ENCODE data around the gene CRLF2. TPM values are rescaled to one million over a fixed set of nuclear protein-coding genes. Genes with fewer than 3 reads are reported as not detected.
"Not testable (repeated sequence)": the region's sequence is repeated elsewhere in the genome, so short reads cannot be mapped to it uniquely, and the experiment has no call there.

Gene CRLF2
- total RNA-seq, 1 experiment from 2014 or later, result 4.7 TPM

- DNase-seq (ENCODE audit: extremely low read depth, low read depth), result no peak
These were observed 2.8 kb upstream of the CRLF2 start for GRCh38 chrX:1215123-1215823.

- no peak for DNase-seq (ENCODE audit: extremely low read depth, low read depth)
These were observed 1.5 kb upstream of the CRLF2 start for GRCh38 chrX:1213971-1214370.

GRCh38 chrX:1210844-1211243 is 1.6 kb downstream of the CRLF2 start:
- no peak for DNase-seq (ENCODE audit: extremely low read depth, low read depth)

- DNase-seq (ENCODE audit: extremely low read depth, low read depth), result no peak
These were observed 4.9 kb downstream of the CRLF2 start for GRCh38 chrX:1207496-1208025.

GRCh38 chrX:1205681-1206611 is 6.5 kb downstream of the CRLF2 start:
- DNase-seq (ENCODE audit: extremely low read depth, low read depth), result peak; percentile 92

GRCh38 chrX:1202251-1202650 is 10.2 kb downstream of the CRLF2 start:
- DNase-seq (ENCODE audit: extremely low read depth, low read depth), result no peak

- no peak for DNase-seq (ENCODE audit: extremely low read depth, low read depth)
These were observed 16.0 kb downstream of the CRLF2 start for GRCh38 chrX:1196436-1196835.

GRCh38 chrX:1192196-1192595 is 20.3 kb downstream of the CRLF2 start:
- DNase-seq (ENCODE audit: extremely low read depth, low read depth), result not testable (repeated sequence)

- no peak for DNase-seq (ENCODE audit: extremely low read depth, low read depth)
These were observed 21.8 kb downstream of the CRLF2 start for GRCh38 chrX:1190596-1191145.

- DNase-seq (ENCODE audit: extremely low read depth, low read depth), result no peak
These were observed 26.9 kb downstream of the CRLF2 start for GRCh38 chrX:1185561-1185960.

GRCh38 chrX:1182211-1182610 is 30.2 kb downstream of the CRLF2 start:
- DNase-seq (ENCODE audit: extremely low read depth, low read depth), result no peak

- not testable (repeated sequence) for DNase-seq (ENCODE audit: extremely low read depth, low read depth)
These were observed 30.8 kb downstream of the CRLF2 start for GRCh38 chrX:1181661-1182060.

GRCh38 chrX:1181170-1181569 is 31.3 kb downstream of the CRLF2 start:
- DNase-seq (ENCODE audit: extremely low read depth, low read depth), result no peak

- DNase-seq (ENCODE audit: extremely low read depth, low read depth), result no peak
These were observed 33.8 kb downstream of the CRLF2 start for GRCh38 chrX:1178580-1179057.

- not testable (repeated sequence) for DNase-seq (ENCODE audit: extremely low read depth, low read depth)
These were observed 35.7 kb downstream of the CRLF2 start for GRCh38 chrX:1176531-1177320.

- DNase-seq (ENCODE audit: extremely low read depth, low read depth), result not testable (repeated sequence)
These were observed 37.6 kb downstream of the CRLF2 start for GRCh38 chrX:1174609-1175545.

GRCh38 chrX:1173435-1173834 is 39.0 kb downstream of the CRLF2 start:
- not testable (repeated sequence) for DNase-seq (ENCODE audit: extremely low read depth, low read depth)

GRCh38 chrX:1172496-1172895 is 40.0 kb downstream of the CRLF2 start:
- no peak for DNase-seq (ENCODE audit: extremely low read depth, low read depth)

- not testable (repeated sequence) for DNase-seq (ENCODE audit: extremely low read depth, low read depth)
These were observed 40.5 kb downstream of the CRLF2 start for GRCh38 chrX:1171915-1172314.

Data from NCI-H460 (cell line).